Stimulated activated CD4-positive, alpha-beta T cell treated with anti-CD3 and anti-CD28 coated beads, Interleukin-2, amount 100 ng/mL, for 4 hours (primary cell): ENCODE results near the gene CELF5.
"Not testable (repeated sequence)": the region's sequence is repeated elsewhere in the genome, so short reads cannot be mapped to it uniquely, and the experiment has no call there.

Experiments used
- DNase-seq: peaks from one replicate; pipeline ENCODE4 v3.0.0-alpha.2; 2020; ENCODE audit warnings: low read depth

CELF5 gene

GRCh38 chr19:3292958-3293529 lies 68.6 kb downstream of the CELF5 start:
- no peak for DNase-seq

- DNase-seq = no peak
These were observed 69.1 kb downstream of the CELF5 start for GRCh38 chr19:3293560-3293959.

GRCh38 chr19:3294080-3294850 lies 69.8 kb downstream of the CELF5 start:
- no peak for DNase-seq

- DNase-seq = no peak
These were observed 71.1 kb downstream of the CELF5 start for GRCh38 chr19:3295581-3295980.

- DNase-seq = no peak
These were observed 71.6 kb downstream of the CELF5 start for GRCh38 chr19:3296034-3296433.

GRCh38 chr19:3296446-3296845 lies 72.0 kb downstream of the CELF5 start:
- no peak for DNase-seq

GRCh38 chr19:3298853-3299449 lies 74.5 kb downstream of the CELF5 start:
- no peak for DNase-seq

- not testable (repeated sequence) for DNase-seq
These were observed 76.1 kb downstream of the CELF5 start for GRCh38 chr19:3300566-3300965.

- DNase-seq = no peak
These were observed 78.3 kb downstream of the CELF5 start for GRCh38 chr19:3302755-3303154.

GRCh38 chr19:3304871-3305423 lies 80.5 kb downstream of the CELF5 start:
- peak; percentile 53 for DNase-seq

GRCh38 chr19:3309724-3310123 lies 85.3 kb downstream of the CELF5 start:
- no peak for DNase-seq

- DNase-seq = no peak
These were observed 85.8 kb downstream of the CELF5 start for GRCh38 chr19:3310280-3310679.

GRCh38 chr19:3310711-3311110 lies 86.2 kb downstream of the CELF5 start:
- DNase-seq = no peak

GRCh38 chr19:3313199-3313575 lies 88.7 kb downstream of the CELF5 start:
- DNase-seq = no peak

- no peak for DNase-seq
These were observed 90.7 kb downstream of the CELF5 start for GRCh38 chr19:3314962-3315675.

GRCh38 chr19:3315676-3315973 lies 91.2 kb downstream of the CELF5 start:
- DNase-seq = no peak

GRCh38 chr19:3316132-3316648 lies 91.7 kb downstream of the CELF5 start:
- no peak for DNase-seq

GRCh38 chr19:3316659-3317207 lies 92.3 kb downstream of the CELF5 start:
- DNase-seq = no peak

GRCh38 chr19:3319643-3320353 lies 95.3 kb downstream of the CELF5 start:
- DNase-seq = no peak

GRCh38 chr19:3320354-3320670 lies 95.9 kb downstream of the CELF5 start:
- no peak for DNase-seq

GRCh38 chr19:3320853-3321252 lies 96.4 kb downstream of the CELF5 start:
- DNase-seq = no peak

GRCh38 chr19:3321696-3322095 lies 97.2 kb downstream of the CELF5 start:
- DNase-seq = no peak
